GM10847 (cell line): ENCODE results near the gene STK32B.

Experiments used
- POLR2A ChIP-seq: IDR thresholded peaks from 2 replicates; pipeline ENCODE4 v1.6.1; 2011; ENCODE audit not compliant: insufficient read length; ENCODE audit errors: extremely low read depth

Gene STK32B

GRCh38 chr4:5385741-5386311 is 334.5 kb downstream of the STK32B start:
- TF ChIP-seq POLR2A = no peak

- TF ChIP-seq POLR2A = no peak
Observed at GRCh38 chr4:5386921-5387320, 335.6 kb downstream of the STK32B start.

DNA sequence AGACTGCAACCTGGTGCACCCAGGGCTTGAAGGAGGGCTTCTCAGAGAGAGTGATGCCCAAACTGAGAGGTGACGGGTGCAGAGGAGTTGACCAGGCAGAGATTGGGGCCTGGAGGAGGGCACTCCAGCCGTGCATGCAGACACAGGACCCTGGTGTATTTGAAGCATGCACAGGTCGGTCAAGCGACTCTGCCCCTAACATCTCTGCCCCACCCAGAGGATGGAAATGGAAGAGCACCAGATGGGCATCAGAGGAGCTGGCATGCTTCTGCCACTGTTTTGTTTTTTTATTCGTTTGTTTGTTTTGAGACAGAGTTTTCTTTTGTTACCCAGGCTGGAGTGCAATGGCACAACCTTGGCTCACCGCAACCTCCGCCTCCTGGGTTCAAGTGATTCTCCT is 336.2 kb downstream of the STK32B start:
- TF ChIP-seq POLR2A = no peak

DNA sequence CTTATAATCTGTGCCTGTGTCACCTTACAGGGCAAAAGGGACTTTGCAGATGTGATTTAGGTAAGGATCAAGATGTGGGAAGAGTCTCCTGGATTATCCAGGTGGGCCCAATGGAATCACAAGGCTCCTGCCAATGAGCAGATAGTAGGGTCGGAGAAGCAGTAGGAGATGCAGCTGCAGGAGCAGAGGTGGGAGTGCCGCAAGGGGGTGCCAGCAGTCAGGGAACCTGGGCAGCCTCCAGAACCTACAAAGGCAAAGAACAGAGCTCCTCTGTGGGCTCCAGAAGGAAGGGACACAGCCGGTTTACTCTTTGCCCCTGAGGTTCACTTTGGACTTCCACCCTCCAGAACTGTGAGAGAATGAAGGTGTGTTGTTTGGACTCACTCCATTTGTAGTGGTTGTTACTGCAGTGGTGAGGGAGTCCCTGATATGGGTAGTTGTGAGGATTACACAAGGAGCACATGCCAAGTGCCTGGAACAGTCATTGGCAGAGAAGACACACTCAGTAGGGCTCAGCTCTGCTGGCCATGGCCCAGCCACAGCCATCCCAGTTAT is 338.6 kb downstream of the STK32B start:
- TF ChIP-seq POLR2A = no peak

DNA sequence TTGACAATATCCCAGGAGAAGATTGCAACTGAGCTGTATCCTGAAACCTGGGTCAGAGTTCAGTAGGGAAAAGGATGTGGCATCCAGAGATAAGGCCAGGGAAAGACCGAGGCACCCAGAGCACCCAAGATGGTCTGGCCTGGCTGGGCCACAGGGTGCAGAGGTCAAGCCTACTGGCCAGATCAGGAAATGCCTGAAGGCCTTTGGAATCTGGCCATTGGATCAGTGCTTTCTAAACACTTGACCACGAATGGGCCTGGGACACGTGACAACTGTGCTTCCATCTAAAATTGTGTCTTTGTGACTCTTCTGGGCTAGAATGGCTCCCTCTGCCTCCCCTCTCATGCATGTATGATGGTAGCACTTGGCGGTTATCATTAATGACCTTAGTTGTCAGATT is 340.2 kb downstream of the STK32B start:
- no peak for TF ChIP-seq POLR2A

GRCh38 chr4:5393911-5394513 is 342.7 kb downstream of the STK32B start:
- no peak for TF ChIP-seq POLR2A

GRCh38 chr4:5395781-5396180 is 344.5 kb downstream of the STK32B start:
- TF ChIP-seq POLR2A = no peak

GRCh38 chr4:5398056-5398455 is 346.8 kb downstream of the STK32B start:
- TF ChIP-seq POLR2A = no peak

- TF ChIP-seq POLR2A = no peak
Observed at GRCh38 chr4:5399124-5399523, 347.8 kb downstream of the STK32B start.

GRCh38 chr4:5399790-5400421 is 348.6 kb downstream of the STK32B start:
- no peak for TF ChIP-seq POLR2A

- TF ChIP-seq POLR2A = no peak
Observed at GRCh38 chr4:5403746-5404497, 352.6 kb downstream of the STK32B start.

DNA sequence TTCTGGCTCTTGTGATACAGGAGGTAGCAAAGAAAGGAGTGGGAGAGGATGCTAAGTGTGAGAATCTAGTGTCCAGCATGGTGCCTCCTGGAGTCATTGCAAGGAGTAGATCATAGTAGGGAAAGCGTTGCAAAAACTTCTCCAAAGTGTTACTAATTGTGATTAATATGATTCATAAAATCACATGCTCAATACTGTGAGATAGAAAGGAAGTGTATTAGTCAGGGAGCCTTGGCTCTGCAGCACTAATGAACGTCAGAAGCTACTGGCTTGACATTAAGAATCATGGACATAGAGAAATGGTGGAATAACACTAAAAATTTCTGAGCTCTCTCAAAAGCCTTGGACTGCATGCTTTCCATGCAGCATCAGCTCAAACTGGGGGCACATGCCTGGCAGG is 358.0 kb downstream of the STK32B start:
- no peak for TF ChIP-seq POLR2A

- no peak for TF ChIP-seq POLR2A
Observed at GRCh38 chr4:5409972-5410618, 358.8 kb downstream of the STK32B start.

DNA sequence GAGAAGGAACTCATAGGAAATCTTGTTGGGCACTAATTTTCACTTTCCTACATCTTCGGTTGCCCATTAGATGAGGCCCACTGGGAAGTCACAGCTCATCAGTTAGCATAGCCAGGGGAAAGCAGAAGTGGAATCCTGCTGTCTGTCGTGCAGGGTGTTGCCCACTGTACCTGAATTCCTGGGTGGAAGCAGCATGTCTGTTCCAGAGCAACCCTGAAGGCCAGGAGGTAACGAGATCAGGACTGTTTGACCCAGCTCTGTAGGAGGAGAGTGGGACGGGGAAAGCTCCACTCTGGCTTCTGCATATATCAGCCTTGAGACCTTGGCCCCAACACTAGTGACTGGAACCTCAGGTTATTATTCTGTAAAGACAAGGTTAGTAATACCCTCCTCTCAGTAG is 361.0 kb downstream of the STK32B start:
- no peak for TF ChIP-seq POLR2A

GRCh38 chr4:5412751-5413150 is 361.5 kb downstream of the STK32B start:
- no peak for TF ChIP-seq POLR2A
